CD4-positive, CD25-positive, alpha-beta regulatory T cell (primary cell): ENCODE results near the gene RNF180. TPM values are rescaled to one million over a fixed set of nuclear protein-coding genes. Genes with fewer than 3 reads are reported as not detected.
A peak's percentile ranks its signal among the peaks of the same experiment; 100 is the strongest.

Source experiments
- ATAC-seq, 2 donors: fragments of 150-1000 bp; cut with Tn5 transposase; one replicate each; pipeline ENCODE4 v1.10.0; 2021; ENCODE audit warnings: low read depth in 2 of 2, moderate number of reproducible peaks in 2 of 2, moderate library complexity in 1 of 2
- DNase-seq, 3 donors: peaks; one replicate each; pipeline versions ENCODE4 v3.0.0 to v3.0.0-alpha.2; 2012 to 2022; ENCODE audit warnings: mixed read lengths in 1 of 3
- H3K27ac ChIP-seq: one replicate; pipeline ENCODE4 v1.7.0; 2013; ENCODE audit warnings: mild to moderate bottlenecking, low read length; ENCODE audit not compliant: insufficient read depth, poor library complexity, severe bottlenecking
- H3K27me3 ChIP-seq: one replicate; pipeline ENCODE4 v1.7.0; 2013; ENCODE audit warnings: low read length; ENCODE audit not compliant: control insufficient read depth, insufficient read depth
- H3K36me3 ChIP-seq: one replicate; pipeline ENCODE4 v1.7.0; 2013; ENCODE audit warnings: mild to moderate bottlenecking, low read length, moderate library complexity; ENCODE audit not compliant: control insufficient read depth, insufficient read depth
- H3K4me1 ChIP-seq: 2 replicates; pipeline ENCODE4 v1.7.0; 2013; ENCODE audit warnings: mild to moderate bottlenecking, low read length; ENCODE audit not compliant: insufficient read depth, control insufficient read depth, poor library complexity, severe bottlenecking
- H3K4me3 ChIP-seq: one replicate; pipeline ENCODE4 v1.7.0; 2013; ENCODE audit warnings: low read depth, mild to moderate bottlenecking, low read length, moderate library complexity
- H3K9me3 ChIP-seq, 2 experiments: 1 replicate in 1 of 2; 2 replicates in 1 of 2; pipeline ENCODE4 v1.7.0; 2013; ENCODE audit warnings: low read length in 2 of 2, mild to moderate bottlenecking in 1 of 2, moderate library complexity in 1 of 2; ENCODE audit not compliant: control insufficient read depth in 2 of 2
- H3K27ac Mint-ChIP-seq, 3 donors: one replicate each; pipeline ENCODE4 v1.8.0; 2020 to 2022; ENCODE audit warnings: mild to moderate bottlenecking in 3 of 3, mixed read lengths in 3 of 3, moderate library complexity in 2 of 3
- H3K27me3 Mint-ChIP-seq: one replicate; pipeline ENCODE4 v1.8.0; 2022; ENCODE audit warnings: mild to moderate bottlenecking, mixed read lengths
- H3K36me3 Mint-ChIP-seq: one replicate; pipeline ENCODE4 v1.8.0; 2020; ENCODE audit warnings: mixed read lengths
- H3K4me1 Mint-ChIP-seq, 4 donors: one replicate each; pipeline ENCODE4 v1.8.0; 2020 to 2022; ENCODE audit warnings: mixed read lengths in 4 of 4, mild to moderate bottlenecking in 1 of 4
- H3K4me3 Mint-ChIP-seq, 4 donors: one replicate each; pipeline ENCODE4 v1.8.0; 2020 to 2022; ENCODE audit warnings: mild to moderate bottlenecking in 4 of 4, mixed read lengths in 4 of 4, moderate library complexity in 3 of 4
- H3K9me3 Mint-ChIP-seq, 7 donors: one replicate each; pipeline ENCODE4 v1.8.0; 2020 to 2022; ENCODE audit warnings: mixed read lengths in 7 of 7, mild to moderate bottlenecking in 3 of 7, moderate library complexity in 2 of 7
- polyA plus RNA-seq, 4 donors: library from polyadenylated mRNA; unstranded; fragments of 300-500 nt; fragmentation: Illumina TruSeq; gene quantifications; one replicate each; pipeline ENCODE4 v1.2.3, GENCODE V29; 2021
- total RNA-seq: library from RNA; stranded (reverse); gene quantifications from one replicate; pipeline ENCODE4 v1.2.3, GENCODE V29; 2022

RNF180 gene
- total and polyA plus RNA-seq, 5 donors from 2014 or later, result not detected

GRCh38 chr5:64147849-64148441 is 17.7 kb upstream of the RNF180 start:
- Histone ChIP-seq H3K9me3 (no peaks in the 10 kb centered on the region), H3K4me3 (no peak overlapping the region), H3K27me3 (no peaks in the 10 kb centered on the region), H3K4me1 (no peaks in the 10 kb centered on the region), H3K27ac (no peak overlapping the region), H3K36me3 (no peaks in the 10 kb centered on the region)
- Mint-ChIP-seq H3K27me3 (no peaks in the 10 kb centered on the region), H3K36me3 (no peaks in the 10 kb centered on the region), H3K4me1 (no peaks in the 10 kb centered on the region), H3K27ac (no peak overlapping the region), H3K9me3 (peaks cover 0 to 5% (median 0%) of the 10 kb centered on the region in 7 donors), H3K4me3 (no peak overlapping the region)
- DNase-seq (peak in 1 of 3 donors; percentile 0), ATAC-seq (no peak)

DNA sequence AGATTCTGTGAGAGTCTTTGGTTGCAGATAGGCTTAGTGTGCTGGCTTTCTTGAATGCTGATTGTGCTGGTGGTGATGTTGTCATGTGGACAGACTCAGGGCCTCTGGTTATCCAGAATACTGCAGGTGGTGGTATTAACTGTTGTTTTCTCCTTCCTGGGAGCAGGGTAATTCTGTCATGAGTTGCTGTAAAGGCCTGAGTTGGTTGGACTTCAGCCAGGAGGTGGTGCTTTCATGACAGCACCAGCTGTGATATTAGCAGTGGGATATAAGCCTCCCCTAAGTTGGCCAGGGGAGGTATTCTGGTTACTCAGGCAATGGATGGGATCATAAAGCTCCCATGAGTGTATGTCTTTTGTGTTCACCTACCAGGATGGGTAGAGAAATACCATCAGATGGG is 16.4 kb upstream of the RNF180 start:
- no peaks in the 10 kb centered on the region for H3K9me3 ChIP-seq
- Mint-ChIP-seq H3K4me3 (no peak overlapping the region), H3K4me1 (no peaks in the 10 kb centered on the region), H3K27me3 (no peaks in the 10 kb centered on the region), H3K36me3 (no peaks in the 10 kb centered on the region), H3K27ac (no peak overlapping the region), H3K9me3 (peaks cover 0 to 9% (median 1%) of the 10 kb centered on the region in 7 donors)
- no peak for ATAC-seq
- no peaks in the 10 kb centered on the region for H3K36me3 ChIP-seq
- H3K27ac ChIP-seq, result no peak overlapping the region
- DNase-seq, result no peak
- no peak overlapping the region for H3K4me3 ChIP-seq
- no peaks in the 10 kb centered on the region for H3K4me1 ChIP-seq
- no peaks in the 10 kb centered on the region for H3K27me3 ChIP-seq

- H3K27me3 Mint-ChIP-seq, result no peaks in the 10 kb centered on the region
- H3K9me3 Mint-ChIP-seq, result peaks cover 0 to 12% (median 5%) of the 10 kb centered on the region in 7 donors
- no peak overlapping the region for H3K4me3 Mint-ChIP-seq
- no peaks in the 10 kb centered on the region for H3K36me3 Mint-ChIP-seq
- ATAC-seq (no peak), DNase-seq (no peak)
- H3K4me3 ChIP-seq, result no peak overlapping the region
- no peaks in the 10 kb centered on the region for H3K9me3 ChIP-seq
- no peaks in the 10 kb centered on the region for H3K4me1 ChIP-seq
- no peaks in the 10 kb centered on the region for H3K4me1 Mint-ChIP-seq
- H3K27ac Mint-ChIP-seq, result no peak overlapping the region
- no peaks in the 10 kb centered on the region for H3K36me3 ChIP-seq
- no peak overlapping the region for H3K27ac ChIP-seq
- H3K27me3 ChIP-seq, result no peaks in the 10 kb centered on the region
Measured at GRCh38 chr5:64149857-64150521, 15.7 kb upstream of the RNF180 start.

- ATAC-seq (no peak), DNase-seq (no peak)
- Histone ChIP-seq H3K4me3 (no peak overlapping the region), H3K27ac (no peak overlapping the region), H3K4me1 (no peaks in the 10 kb centered on the region), H3K36me3 (no peaks in the 10 kb centered on the region), H3K27me3 (no peaks in the 10 kb centered on the region), H3K9me3 (no peaks in the 10 kb centered on the region)
- Mint-ChIP-seq H3K9me3 (peaks cover 0 to 12% (median 5%) of the 10 kb centered on the region in 7 donors), H3K27me3 (no peaks in the 10 kb centered on the region), H3K4me1 (no peaks in the 10 kb centered on the region), H3K36me3 (no peaks in the 10 kb centered on the region), H3K27ac (no peak overlapping the region), H3K4me3 (no peak overlapping the region)
Measured at GRCh38 chr5:64156261-64156660, 9.4 kb upstream of the RNF180 start.

DNA sequence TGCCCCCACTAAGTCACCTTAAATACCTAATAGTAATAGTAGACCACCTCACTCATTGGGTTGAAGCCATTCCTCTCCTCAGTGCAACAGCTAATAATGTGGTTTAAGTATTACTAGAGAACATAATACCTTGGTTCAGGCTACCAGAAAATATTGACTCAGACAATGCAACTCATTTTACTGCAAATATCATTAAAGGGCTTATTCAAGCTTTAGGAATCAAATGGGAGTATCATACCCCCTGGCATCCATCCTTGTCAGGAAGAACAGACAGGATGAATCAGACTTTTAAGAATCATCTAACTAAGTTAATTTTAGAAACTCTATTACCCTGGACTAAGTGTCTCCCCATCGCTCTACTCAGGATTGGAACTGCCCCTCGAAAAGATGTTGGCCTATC is 6.8 kb upstream of the RNF180 start:
- no peaks in the 10 kb centered on the region for H3K4me1 ChIP-seq
- H3K27me3 ChIP-seq, result no peaks in the 10 kb centered on the region
- Mint-ChIP-seq H3K4me3 (no peak overlapping the region), H3K27me3 (peaks cover 4% of the 10 kb centered on the region), H3K9me3 (peaks cover 0 to 7% (median 2%) of the 10 kb centered on the region in 7 donors), H3K4me1 (no peaks in the 10 kb centered on the region), H3K36me3 (no peaks in the 10 kb centered on the region), H3K27ac (peak overlapping the region in 1 of 3 donors; percentile 6)
- no peaks in the 10 kb centered on the region for H3K36me3 ChIP-seq
- no peak overlapping the region for H3K27ac ChIP-seq
- no peak overlapping the region for H3K4me3 ChIP-seq
- no peaks in the 10 kb centered on the region for H3K9me3 ChIP-seq
- DNase-seq (no peak), ATAC-seq (no peak)

GRCh38 chr5:64160201-64160600 is 5.4 kb upstream of the RNF180 start:
- DNase-seq, result no peak
- Mint-ChIP-seq H3K9me3 (peaks cover 0 to 5% (median 0%) of the 10 kb centered on the region in 7 donors), H3K4me1 (peaks cover 0 to under 1% (median 0%) of the 10 kb centered on the region in 4 donors), H3K36me3 (no peaks in the 10 kb centered on the region), H3K27ac (no peak overlapping the region), H3K4me3 (no peak overlapping the region), H3K27me3 (peaks cover 4% of the 10 kb centered on the region)
- no peak for ATAC-seq
- Histone ChIP-seq H3K4me3 (no peak overlapping the region), H3K9me3 (no peaks in the 10 kb centered on the region), H3K27me3 (peaks cover under 1% of the 10 kb centered on the region), H3K27ac (no peak overlapping the region), H3K36me3 (no peaks in the 10 kb centered on the region), H3K4me1 (no peaks in the 10 kb centered on the region)

DNA sequence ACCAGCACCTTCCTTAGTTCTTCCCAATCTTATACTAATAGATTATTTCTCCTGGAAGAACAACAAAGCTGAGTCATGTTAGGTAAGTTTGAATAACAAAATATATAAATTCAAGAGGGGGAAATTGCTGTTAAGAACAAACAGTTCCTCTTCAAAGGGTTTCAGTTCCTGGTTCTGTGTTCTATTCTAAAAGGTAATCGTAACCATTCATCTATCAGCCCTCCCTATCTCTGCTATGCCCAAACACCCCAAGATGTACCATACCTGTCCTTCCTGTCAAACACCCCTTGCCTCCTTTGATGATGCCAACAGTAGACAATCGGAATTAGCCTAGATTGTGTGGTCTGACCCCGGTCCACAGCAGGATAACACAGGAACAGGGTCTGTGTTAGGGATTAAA is 4.2 kb upstream of the RNF180 start:
- H3K4me3 Mint-ChIP-seq, result no peak overlapping the region

DNA sequence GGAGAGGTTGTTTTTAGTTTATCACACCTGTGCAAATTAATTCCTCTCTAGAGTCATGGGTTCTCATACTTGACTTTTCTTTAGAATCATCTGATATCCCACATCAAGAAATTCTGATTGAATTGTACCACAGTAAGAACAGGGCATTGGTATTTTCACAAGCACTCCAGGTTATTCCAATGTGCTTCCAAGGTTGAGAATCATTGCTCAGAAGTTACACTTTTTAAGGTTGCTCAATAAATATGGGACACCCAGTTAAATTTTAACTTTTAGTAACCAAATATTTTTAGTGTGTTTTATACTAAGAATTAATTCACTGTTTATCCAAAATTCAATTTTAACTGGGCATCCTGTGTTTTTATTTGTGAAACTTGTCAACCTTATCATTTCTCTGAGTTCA is 2.5 kb upstream of the RNF180 start:
- Histone ChIP-seq H3K9me3 (no peaks in the 10 kb centered on the region), H3K27ac (no peak overlapping the region), H3K27me3 (peaks cover 11% of the 10 kb centered on the region), H3K4me3 (no peak overlapping the region), H3K4me1 (no peaks in the 10 kb centered on the region), H3K36me3 (no peaks in the 10 kb centered on the region)
- Mint-ChIP-seq H3K9me3 (peaks cover 0 to 5% (median 2%) of the 10 kb centered on the region in 7 donors), H3K27me3 (peaks cover 15% of the 10 kb centered on the region), H3K36me3 (no peaks in the 10 kb centered on the region), H3K4me1 (peaks cover 0 to 6% (median under 1%) of the 10 kb centered on the region in 4 donors), H3K27ac (no peak overlapping the region), H3K4me3 (no peak overlapping the region)
- ATAC-seq (no peak), DNase-seq (no peak)

More for the DNA sequence above, 4.2 kb upstream of the RNF180 start:
- Mint-ChIP-seq H3K4me1 (peaks cover 0 to 5% (median under 1%) of the 10 kb centered on the region in 4 donors), H3K27ac (no peak overlapping the region), H3K27me3 (peaks cover 8% of the 10 kb centered on the region), H3K9me3 (peaks cover 0 to 5% (median 2%) of the 10 kb centered on the region in 7 donors), H3K36me3 (no peaks in the 10 kb centered on the region)
- Histone ChIP-seq H3K27ac (no peak overlapping the region), H3K27me3 (peaks cover 6% of the 10 kb centered on the region), H3K4me1 (no peaks in the 10 kb centered on the region), H3K4me3 (no peak overlapping the region), H3K9me3 (no peaks in the 10 kb centered on the region), H3K36me3 (no peaks in the 10 kb centered on the region)
- DNase-seq (no peak), ATAC-seq (no peak)
